ENCODE measurements around the gene COL5A3. TPM values are rescaled to one million over a fixed set of nuclear protein-coding genes. Genes with fewer than 3 reads are reported as not detected.

COL5A3 gene
- total RNA-seq, 1 donor from 2014 or later = not detected

- DNase-seq = no peak
- ChIA-PET CTCF (no interaction called here), POLR2A (no interaction called here)
- intact Hi-C loops (cut with micrococcal nuclease) = no loop called here
- H3K27ac Mint-ChIP-seq = no peak overlapping the region
- H3K27me3 Mint-ChIP-seq = peaks cover 55% of the 10 kb centered on the region
- no peak overlapping the region for H3K4me3 Mint-ChIP-seq
- H3K9me3 Mint-ChIP-seq = peaks cover under 1% of the 10 kb centered on the region
- no peaks in the 10 kb centered on the region for H3K36me3 Mint-ChIP-seq (ENCODE audit: low read depth)
- no peak for TF ChIP-seq CTCF (IDR thresholded peaks at IDR 0.05)
- no peaks in the 10 kb centered on the region for H3K4me1 Mint-ChIP-seq
- ATAC-seq (ENCODE audit: low read depth) = no peak
Measured at GRCh38 chr19:10008184-10008765, 2.0 kb downstream of the COL5A3 start.

GRCh38 chr19:10007371-10008183 lies 2.7 kb downstream of the COL5A3 start:
- ChIA-PET CTCF (no interaction called here), POLR2A (no interaction called here)
- DNase-seq (no peak), ATAC-seq (ENCODE audit: low read depth) (no peak)
- Mint-ChIP-seq H3K4me1 (no peaks in the 10 kb centered on the region), H3K9me3 (peaks cover 2% of the 10 kb centered on the region), H3K4me3 (no peak overlapping the region), H3K27me3 (peaks cover 57% of the 10 kb centered on the region), H3K36me3 (ENCODE audit: low read depth) (no peaks in the 10 kb centered on the region), H3K27ac (no peak overlapping the region)
- TF ChIP-seq CTCF (IDR thresholded peaks at IDR 0.05) = no peak
- intact Hi-C loops (cut with micrococcal nuclease) = no loop called here

GRCh38 chr19:10006752-10007323 lies 3.5 kb downstream of the COL5A3 start:
- no peaks in the 10 kb centered on the region for H3K36me3 Mint-ChIP-seq (ENCODE audit: low read depth)
- peaks cover 2% of the 10 kb centered on the region for H3K9me3 Mint-ChIP-seq
- no peaks in the 10 kb centered on the region for H3K4me1 Mint-ChIP-seq
- H3K27me3 Mint-ChIP-seq = peaks cover 58% of the 10 kb centered on the region
- no peak for ATAC-seq (ENCODE audit: low read depth)
- intact Hi-C loops (cut with micrococcal nuclease) = no loop called here
- no peak overlapping the region for H3K27ac Mint-ChIP-seq
- ChIA-PET CTCF (no interaction called here), POLR2A (no interaction called here)
- DNase-seq = no peak
- H3K4me3 Mint-ChIP-seq = no peak overlapping the region
- TF ChIP-seq CTCF (IDR thresholded peaks at IDR 0.05) = no peak

GRCh38 chr19:10006335-10006708 lies 4.0 kb downstream of the COL5A3 start:
- Mint-ChIP-seq H3K4me3 (no peak overlapping the region), H3K9me3 (peaks cover 2% of the 10 kb centered on the region), H3K27me3 (peaks cover 59% of the 10 kb centered on the region), H3K4me1 (no peaks in the 10 kb centered on the region), H3K27ac (no peak overlapping the region), H3K36me3 (ENCODE audit: low read depth) (no peaks in the 10 kb centered on the region)
- ChIA-PET POLR2A (no interaction called here), CTCF (no interaction called here)
- TF ChIP-seq CTCF (IDR thresholded peaks at IDR 0.05) = no peak
- no peak for ATAC-seq (ENCODE audit: low read depth)
- intact Hi-C loops (cut with micrococcal nuclease) = no loop called here
- no peak for DNase-seq

- POLR2A ChIA-PET = no interaction called here
- intact Hi-C loops (cut with micrococcal nuclease) = no loop called here
- DNase-seq (no peak), ATAC-seq (ENCODE audit: low read depth) (no peak)
- no peaks in the 10 kb centered on the region for H3K4me1 Mint-ChIP-seq
- H3K27me3 Mint-ChIP-seq = peaks cover 55% of the 10 kb centered on the region
- no peak overlapping the region for H3K4me3 Mint-ChIP-seq
- peaks cover 2% of the 10 kb centered on the region for H3K9me3 Mint-ChIP-seq
- CTCF ChIA-PET = no interaction called here
- no peak overlapping the region for H3K27ac Mint-ChIP-seq
- no peaks in the 10 kb centered on the region for H3K36me3 Mint-ChIP-seq (ENCODE audit: low read depth)
- TF ChIP-seq CTCF (IDR thresholded peaks at IDR 0.05) = no peak
Measured at GRCh38 chr19:10005632-10006334, 4.5 kb downstream of the COL5A3 start.
